Endometrium (tissue), 2 donors: Measurements from ENCODE around the gene MERTK.
"Not testable (repeated sequence)": the region's sequence is repeated elsewhere in the genome, so short reads cannot be mapped to it uniquely, and the experiment has no call there.

ENCODE experiments used
- FAIRE-seq: peaks from 2 replicates; lab custom pipeline; 2012; peaks lifted over from hg19 to GRCh38; lab: Jason Lieb, UNC
- donor health status: control.
- donor health status: control.

MERTK gene

DNA sequence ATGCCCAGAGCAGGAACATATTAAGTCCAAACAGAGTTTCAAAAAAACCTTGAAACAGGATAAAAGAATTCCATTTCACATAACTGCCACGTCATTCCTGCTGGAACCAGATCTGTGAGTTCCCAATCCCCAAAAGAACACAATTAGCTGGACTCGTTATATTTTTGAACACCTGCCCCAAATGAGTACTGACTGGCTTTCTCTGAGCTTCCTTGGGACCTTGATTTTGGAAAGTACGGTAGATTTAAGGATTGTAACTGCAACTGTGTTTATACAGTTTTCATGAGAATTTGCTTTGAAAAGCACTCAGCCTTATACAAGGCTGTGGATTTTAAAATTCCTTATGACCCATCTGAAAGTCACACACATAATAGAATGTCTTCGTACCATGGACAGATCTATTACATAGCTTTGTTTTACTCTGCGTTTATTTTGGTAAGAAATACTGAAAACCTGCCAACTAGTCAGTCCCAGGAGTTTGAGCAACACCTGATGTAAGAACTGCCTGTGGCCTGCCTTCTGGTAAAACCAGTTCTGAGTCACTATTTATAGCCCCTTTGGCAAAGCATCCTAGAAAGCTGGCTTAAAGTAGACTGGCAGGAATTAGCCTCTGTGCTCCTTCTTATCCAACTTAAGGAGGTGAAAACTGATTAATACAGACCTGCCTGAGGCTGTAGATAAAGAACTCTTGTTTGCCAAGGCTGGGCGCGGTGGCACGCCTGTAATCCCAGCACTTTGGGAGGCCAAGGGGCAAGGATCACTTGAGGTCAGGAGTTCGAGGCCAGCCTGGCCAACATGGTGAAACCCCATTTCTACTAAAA, 48.1 kb downstream of the MERTK start:
- FAIRE-seq, result peak; percentile 8

DNA sequence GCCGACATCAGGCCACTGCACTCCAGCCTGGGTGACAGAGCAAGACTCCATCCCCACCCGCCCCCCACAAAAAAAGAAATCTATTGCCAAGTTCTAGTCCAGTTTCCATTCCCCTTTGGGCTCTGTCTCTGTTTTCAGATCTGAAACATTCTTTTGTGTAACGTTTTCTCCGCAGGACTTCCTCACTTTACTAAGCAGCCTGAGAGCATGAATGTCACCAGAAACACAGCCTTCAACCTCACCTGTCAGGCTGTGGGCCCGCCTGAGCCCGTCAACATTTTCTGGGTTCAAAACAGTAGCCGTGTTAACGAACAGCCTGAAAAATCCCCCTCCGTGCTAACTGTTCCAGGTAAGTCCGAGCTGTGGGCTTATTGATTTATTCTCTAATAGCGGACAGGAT, 48.8 kb downstream of the MERTK start:
- no peak for FAIRE-seq

DNA sequence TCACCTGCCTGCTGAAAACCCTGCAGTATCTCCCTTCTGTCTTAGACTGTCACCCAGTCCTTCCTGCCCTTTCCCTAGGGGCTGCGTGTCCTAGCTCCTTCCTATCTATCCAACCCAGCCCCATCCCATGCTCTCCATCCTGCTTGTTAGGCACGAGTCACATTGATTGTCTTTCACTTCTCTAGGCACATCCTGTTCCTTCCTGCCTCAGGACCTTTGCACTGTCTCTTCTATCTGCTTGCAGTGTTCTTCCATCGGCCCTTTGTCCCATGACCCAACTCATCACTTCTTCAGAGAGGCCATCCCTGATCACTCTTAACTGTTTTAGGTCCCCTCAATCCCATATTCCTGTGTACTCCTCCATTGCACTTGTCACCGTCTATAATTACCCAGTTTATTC, 50.4 kb downstream of the MERTK start:
- no peak for FAIRE-seq

DNA sequence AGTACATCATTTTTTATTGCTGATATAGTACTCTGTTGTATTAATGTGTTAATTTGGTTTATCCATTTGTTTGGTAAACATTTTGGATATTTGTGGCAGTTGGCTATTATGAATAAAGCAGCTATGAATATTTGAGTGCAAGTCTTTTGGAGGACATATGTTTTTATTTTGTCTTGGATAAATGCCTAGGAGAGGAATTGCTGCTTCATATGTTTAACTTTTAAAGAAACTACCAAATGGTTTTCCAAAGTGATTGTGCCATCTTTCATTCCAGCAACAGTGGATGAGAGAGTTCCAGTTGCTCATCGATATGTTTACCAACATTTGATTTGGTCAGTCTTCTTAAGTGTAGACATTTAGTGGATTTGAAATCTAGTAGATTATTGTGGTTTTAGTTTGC, 51.8 kb downstream of the MERTK start:
- peak; percentile 88 for FAIRE-seq

DNA sequence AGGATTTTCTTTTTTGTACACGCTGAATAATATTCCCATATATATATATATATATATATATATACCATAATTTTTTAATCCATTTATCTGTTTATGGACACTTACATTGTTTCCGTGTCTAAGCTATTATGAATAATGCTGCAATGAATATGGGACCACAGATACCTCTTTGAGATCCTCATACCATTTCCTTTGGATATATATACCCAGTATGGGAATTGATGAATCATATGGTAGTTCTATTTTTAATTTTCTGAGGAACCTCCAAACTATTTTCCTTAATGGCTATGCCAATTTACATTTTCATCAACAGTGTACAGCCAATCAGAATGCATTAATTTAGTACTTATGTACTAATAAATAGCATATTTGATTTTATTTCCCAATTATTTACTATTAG, 53.1 kb downstream of the MERTK start:
- no peak for FAIRE-seq

DNA sequence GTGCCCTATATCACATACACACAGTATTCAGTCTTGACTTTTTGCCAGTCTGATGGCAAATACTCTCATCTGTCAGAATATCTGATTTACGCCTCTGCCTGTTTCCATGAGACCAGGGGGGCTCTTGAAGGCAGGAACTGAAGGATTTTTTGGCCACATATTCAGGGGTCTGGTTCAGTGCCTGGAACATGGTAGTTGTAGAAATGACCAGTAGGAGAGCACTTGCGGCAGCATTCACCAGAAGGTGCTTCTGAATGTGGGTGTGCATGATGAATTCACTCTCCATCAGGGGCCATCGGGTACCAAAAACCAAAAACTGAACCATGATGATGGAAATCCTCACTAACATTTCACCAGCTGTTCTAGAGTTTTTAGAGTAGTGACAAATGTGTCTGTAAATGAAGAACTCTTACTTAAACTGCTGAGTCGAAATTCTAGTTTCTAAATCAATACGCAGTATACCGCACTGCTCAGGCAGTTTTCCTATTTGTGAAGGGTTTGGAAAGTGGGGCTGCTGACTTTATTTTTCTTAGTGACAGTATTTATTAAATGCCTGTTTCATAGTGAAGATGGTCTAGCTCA, 54.6 kb downstream of the MERTK start:
- no peak for FAIRE-seq

DNA sequence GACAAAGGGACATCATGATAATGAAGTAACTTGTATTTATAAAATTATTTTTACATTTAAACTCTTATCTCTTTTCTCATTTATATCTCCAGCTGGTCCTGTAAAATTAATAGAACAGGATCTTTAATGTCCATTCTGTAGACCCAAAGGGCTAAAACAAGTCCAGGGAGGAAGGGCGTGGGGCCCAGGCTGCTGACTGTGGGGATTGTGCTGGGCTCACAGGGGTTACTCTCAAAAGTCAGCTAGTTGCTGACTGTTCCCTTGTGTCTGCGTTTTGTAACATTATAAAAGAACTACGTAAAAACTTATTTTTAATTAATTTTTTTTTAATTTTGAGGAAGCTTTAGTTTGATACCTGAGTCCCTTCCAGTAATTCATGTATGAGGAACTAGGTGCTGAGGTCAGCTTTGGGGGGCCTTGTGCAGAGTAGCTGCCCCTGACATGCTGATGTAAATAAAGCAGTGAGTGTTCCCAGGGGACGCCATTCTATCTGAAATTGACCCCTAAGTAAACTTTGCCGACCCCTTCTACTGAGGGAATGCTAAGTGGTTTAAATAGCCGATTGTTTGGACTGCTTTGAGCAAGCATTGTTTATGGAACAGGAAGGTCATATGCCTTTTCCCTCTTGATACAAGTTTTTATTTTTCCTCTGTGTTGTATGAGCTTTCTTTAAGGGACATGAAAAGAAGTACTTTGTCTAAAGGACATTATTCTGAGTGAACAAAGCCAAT, 56.4 kb downstream of the MERTK start:
- FAIRE-seq, result no peak

DNA sequence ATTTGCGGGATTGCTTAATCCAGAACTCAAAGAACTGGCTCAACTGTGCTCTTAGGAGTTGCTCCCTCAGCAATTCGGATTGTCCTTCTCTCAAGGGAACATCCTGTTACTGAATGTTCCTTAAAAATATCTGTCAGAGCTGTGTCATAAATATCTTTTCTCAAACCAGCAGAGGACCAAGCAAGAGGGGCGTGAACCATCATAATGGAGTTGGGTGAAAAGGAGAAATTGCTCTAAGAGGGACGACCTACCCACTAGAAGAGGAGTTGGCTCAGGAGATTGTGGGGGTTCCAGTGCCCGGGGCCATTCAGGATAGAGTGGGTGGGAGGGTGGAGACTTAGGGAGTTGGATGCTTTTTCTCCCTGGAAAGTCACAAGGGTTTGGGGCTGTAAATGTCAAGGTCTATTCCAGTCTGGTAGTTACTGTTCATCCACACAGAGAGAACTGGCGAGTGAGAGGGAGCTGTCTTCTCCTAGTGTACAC, 59.5 kb downstream of the MERTK start:
- FAIRE-seq, result no peak

DNA sequence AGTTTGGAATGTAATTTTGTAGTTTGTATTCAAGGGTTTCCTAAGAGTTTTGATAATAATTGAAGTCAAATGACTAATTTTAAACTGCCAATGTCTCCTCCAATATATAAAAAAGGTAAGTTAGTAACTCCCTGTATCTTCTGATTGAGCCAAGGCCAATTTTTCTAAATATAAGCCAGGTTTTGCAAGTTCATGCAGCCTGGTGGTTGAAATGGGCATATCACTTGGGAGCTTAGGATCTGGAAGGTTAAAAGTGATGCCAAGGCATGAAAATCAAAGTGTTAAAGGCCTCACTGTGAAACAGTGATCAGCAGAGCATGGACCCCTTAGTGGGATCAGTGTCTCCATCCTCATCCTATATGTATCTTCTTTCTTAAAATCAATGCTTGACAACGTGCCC, 60.5 kb downstream of the MERTK start:
- no peak for FAIRE-seq

DNA sequence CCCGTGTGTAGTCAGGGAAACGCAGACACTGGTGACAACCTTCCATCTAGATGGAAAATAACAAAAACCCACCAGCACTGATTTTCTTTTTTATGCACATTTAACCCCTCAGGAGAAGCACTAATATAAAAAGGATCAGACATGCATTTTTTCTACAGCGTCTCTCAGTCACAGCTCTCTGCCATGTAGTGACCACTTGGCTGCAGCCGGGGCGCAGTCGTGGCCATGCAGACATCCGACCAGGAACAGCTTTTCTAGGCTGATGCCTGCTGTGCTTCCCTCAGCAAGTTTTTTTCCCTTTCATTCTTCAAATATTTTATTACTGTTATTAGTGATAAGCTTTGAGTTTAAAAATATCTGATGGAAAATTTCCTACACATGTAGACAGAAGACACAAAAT, 63.3 kb downstream of the MERTK start:
- FAIRE-seq, result no peak

DNA sequence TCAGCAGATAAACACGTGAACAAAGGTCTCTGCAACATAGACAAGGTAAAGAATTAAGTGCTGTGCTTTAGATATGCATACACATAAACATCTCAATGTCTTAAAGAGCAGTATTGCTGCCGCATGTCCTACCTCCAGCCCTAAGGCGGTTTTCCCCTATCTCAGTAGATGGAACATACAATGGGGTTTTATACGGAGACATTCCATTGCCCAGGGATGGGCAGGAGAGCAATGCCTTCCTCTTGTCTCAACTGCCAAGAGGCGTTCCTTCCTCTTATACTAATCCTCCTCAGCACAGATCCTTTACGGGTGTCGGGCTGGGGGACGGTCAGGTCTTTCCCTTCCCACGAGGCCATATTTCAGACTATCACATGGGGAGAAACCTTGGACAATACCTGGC, 64.7 kb downstream of the MERTK start:
- not testable (repeated sequence) for FAIRE-seq

DNA sequence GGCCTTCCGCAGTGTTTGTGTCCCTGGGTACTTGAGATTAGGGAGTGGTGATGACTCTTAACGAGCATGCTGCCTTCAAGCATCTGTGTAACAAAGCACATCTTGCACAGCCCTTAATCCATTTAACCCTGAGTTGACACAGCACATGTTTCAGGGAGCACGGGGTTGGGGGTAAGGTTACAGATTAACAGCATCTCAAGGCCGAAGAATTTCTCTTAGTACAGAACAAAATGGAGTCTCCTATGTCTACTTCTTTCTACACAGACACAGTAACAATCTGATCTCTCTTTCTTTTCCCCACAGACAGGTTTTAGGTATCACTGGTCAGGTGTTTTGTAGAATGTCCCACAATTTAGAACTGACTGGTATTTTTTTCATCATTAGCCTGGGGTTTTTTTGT, 65.1 kb downstream of the MERTK start:
- not testable (repeated sequence) for FAIRE-seq

DNA sequence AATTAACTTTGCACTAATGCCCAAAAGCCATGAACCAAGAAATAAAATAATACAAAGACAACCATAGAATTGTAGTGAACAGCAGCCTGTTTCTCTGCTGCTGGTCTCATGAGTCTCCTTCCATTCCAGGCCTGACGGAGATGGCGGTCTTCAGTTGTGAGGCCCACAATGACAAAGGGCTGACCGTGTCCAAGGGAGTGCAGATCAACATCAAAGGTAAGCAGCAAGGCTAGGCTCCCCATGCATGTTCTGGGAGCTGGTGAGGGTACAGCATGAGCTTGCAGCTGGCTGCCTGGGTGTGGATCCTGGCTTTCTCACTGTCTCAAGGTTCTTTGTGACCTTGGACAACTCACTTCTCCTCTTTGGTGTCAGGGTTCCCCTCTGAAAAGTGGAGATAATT, 66.7 kb downstream of the MERTK start:
- FAIRE-seq, result no peak

DNA sequence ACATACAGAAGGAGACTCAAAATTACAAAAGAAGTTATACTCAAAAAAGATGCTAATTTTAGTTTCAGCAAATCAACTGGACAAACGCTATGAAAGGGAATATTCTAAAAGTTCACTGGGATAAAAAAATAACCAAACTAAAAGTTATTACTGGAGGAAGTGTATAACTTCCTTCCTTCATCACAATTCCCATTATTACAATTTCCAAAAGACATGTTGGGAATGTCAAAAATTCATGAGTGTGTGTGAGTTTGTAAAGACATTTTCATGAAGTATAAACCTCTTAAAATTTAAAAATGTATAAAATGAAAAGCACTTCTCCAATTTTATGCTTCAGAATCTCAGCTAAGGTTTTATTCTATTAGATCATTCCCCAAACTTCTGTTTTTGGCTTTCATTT, 67.8 kb downstream of the MERTK start:
- no peak for FAIRE-seq

DNA sequence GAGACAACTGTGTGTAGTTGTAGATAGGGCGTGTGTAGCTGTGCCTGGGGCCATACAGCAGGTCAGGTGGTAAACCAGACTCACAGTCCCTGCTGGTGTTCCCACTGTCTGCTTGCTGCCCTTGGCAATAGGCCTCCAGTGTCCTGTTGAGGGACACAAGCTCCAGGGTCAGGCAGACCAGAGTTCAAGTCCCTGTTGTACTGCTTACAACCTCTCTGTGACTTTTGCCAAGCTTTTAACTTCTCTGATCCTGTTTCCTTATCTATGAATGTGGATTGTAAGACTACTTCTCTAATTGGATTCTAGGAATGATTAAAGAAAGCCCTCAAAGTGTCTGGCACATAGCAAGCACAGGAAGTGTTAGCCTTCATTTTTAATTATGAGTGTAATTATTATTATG, 68.6 kb downstream of the MERTK start:
- FAIRE-seq, result no peak

DNA sequence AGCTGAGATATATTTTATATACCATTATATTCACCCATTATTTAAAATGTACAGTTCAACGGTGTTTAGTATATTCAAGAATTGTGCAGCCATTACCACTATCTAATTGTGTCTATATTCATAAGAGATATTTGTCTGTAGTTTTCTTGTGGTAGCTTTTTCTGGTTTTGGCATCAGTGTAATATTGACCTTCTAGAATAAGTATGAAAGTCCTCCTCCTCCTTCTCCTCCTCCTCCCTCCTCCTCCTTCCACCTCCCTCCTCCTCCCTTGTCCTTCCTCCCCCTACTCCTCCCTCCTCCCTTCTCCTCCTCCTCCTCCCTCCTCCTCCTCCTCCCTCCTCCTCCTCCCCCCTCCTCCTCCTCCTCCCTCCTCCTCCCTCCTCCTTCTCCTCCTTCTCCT, 72.0 kb downstream of the MERTK start:
- FAIRE-seq, result no peak

DNA sequence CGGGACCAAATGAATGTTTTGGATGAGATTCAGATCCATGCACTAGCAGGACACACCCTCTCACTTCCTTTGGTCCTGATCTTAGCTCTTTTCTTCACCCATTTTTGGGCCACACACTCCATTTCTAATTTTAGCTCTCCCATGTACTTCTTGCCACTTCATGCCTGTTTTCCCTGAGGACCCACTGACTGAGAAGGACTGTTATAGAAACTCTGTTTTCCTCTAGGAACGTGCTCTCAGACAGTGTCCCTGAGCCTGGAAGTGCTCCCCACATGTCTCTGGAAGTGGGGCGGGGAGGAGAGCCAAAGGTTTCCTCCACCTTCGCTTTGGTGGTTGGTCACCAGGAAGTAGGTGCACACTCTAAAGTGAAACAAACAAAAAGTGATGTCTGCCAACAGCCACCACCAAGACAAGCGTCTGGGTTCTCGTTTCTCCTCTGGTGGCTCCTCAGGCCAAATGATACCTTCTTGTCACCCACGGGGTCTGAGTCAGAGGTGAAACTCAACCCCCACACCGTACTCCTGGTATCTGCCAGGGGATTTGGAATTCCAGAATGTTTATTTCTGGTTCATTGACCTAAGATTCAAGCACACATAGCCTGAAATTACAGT, 74.7 kb downstream of the MERTK start:
- FAIRE-seq, result no peak

DNA sequence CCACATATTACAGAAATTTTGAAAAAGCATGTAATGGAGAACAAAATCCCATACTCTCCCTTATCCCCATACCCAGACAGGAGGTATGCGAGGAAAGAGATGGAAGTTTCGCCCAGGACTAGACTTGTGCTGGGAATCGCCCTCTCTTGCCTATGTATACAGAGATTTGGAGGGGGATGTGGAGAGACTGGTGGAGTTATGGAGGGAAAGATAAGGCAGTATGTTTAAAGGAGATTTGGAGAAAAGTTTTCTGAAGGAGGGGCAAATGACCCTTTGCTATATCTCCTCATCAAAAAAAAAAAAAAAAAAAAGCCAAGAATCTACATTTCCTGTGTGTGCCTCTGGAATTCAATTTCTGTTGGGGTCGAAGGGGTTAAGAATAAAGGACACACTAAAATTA, 75.3 kb downstream of the MERTK start:
- no peak for FAIRE-seq

DNA sequence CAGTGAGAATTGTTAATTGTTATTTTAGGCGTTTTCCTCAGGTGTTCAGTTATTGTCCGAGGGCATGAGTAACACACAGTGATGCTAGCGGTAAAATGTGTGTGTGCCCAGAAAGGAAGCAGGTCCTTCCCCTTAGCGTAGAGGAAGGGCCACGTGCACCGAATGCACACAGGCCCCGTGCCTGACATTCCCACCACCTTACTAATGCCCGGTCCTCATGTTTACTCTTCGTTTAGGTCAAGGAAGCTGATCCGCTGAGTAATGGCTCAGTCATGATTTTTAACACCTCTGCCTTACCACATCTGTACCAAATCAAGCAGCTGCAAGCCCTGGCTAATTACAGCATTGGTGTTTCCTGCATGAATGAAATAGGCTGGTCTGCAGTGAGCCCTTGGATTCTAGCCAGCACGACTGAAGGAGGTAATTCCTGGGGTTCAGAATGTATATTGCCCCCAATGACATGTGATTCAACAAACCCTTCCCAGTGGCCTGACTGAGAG, 76.7 kb downstream of the MERTK start:
- FAIRE-seq, result no peak

DNA sequence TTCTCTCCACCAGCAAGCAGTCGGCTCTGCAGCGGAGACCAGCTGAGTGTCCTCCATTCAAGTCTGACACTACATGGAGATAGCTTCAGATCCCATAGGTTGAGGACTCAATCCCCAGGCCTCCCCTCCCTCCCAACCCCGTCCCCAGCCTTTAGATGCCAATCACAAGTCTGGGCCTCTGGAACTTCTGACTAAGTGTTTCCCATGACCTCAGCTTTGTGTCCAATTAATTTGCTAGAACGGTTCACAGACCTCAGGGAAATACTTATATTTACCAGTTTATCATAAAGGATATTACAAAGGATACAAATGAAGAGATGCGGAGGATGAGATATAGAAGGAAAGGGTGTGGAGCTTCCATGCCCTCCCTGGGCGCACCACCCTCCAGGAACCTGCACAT, 77.4 kb downstream of the MERTK start:
- no peak for FAIRE-seq

DNA sequence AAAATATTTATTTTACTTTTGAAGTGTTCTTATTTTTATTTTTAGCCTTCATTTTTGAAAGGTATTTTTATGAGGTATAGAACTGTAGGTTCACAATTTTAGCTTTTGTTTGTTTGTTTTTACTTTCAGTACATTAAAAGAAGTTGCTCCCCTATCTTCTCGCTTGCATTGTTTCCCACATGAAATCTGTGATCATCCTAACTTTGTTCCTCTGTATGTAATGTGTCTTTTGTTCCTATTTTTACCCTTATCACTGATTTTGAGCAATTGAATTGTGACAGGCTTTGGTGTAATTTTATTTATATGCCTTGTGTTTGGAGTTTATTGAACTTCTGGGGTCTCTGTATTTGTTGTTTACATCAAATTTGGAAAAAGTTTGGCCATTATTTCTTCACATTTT, 78.8 kb downstream of the MERTK start:
- no peak for FAIRE-seq

DNA sequence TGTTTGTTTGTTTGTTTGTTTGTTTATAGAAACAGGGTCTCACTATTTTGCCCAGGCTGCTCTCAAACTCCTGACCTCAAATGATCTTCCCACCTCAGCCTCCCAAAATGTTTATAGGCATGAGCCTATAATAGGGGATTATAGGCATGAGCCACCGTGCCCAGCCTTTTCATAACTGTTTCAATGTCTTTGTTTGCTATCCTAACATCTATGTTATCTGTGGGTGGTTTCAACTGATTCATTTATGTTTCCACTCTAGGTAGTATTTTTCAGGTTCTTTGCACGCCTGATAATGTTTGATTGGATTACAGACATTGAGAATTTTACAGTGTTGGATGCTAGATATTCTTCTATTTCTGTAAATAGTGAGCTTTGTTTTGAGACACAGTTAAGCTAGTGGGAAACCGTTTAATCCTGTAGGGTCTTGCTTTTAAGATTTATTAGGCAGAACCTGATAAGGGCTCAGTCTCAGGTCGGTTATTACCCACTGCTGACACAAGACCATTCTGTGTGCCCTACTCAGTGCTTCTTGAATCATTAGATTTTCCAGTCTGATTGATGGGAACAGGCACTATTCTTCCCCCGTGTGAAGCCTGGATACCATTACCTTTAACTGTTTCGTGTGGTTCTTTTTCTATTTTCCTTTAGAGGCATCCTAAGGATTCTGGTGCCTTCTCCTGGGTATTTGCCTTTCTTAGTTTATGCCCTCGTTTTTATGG, 80.2 kb downstream of the MERTK start:
- no peak for FAIRE-seq
